DMS153 treated with DMSO at 0.1 percent for 48 hours (cell line): ENCODE results near the gene SPOCK1.

Experiments
- DNase-seq: peaks from one replicate; lab custom pipeline; 2025; ENCODE audit not compliant: unreplicated experiment; lab: John Stamatoyannopoulos, UW

Gene SPOCK1

GRCh38 chr5:137304226-137304874, 194.8 kb downstream of the SPOCK1 start:
- DNase-seq, result peak; percentile 64

- no peak for DNase-seq
Measured at GRCh38 chr5:137303509-137303908, 195.6 kb downstream of the SPOCK1 start.

GRCh38 chr5:137300411-137301240, 198.5 kb downstream of the SPOCK1 start:
- no peak for DNase-seq

- DNase-seq, result no peak
Measured at GRCh38 chr5:137296213-137296781, 202.8 kb downstream of the SPOCK1 start.

- no peak for DNase-seq
Measured at GRCh38 chr5:137294604-137295003, 204.5 kb downstream of the SPOCK1 start.

GRCh38 chr5:137292461-137293027, 206.6 kb downstream of the SPOCK1 start:
- DNase-seq, result no peak

GRCh38 chr5:137291436-137291835, 207.7 kb downstream of the SPOCK1 start:
- no peak for DNase-seq

GRCh38 chr5:137291031-137291430, 208.1 kb downstream of the SPOCK1 start:
- DNase-seq, result no peak

GRCh38 chr5:137290373-137290772, 208.8 kb downstream of the SPOCK1 start:
- DNase-seq, result no peak

- no peak for DNase-seq
Measured at GRCh38 chr5:137289856-137290255, 209.3 kb downstream of the SPOCK1 start.

- no peak for DNase-seq
Measured at GRCh38 chr5:137287569-137287968, 211.6 kb downstream of the SPOCK1 start.

- DNase-seq, result no peak
Measured at GRCh38 chr5:137286025-137286610, 213.0 kb downstream of the SPOCK1 start.

GRCh38 chr5:137283801-137284200, 215.3 kb downstream of the SPOCK1 start:
- no peak for DNase-seq

GRCh38 chr5:137282216-137282615, 216.9 kb downstream of the SPOCK1 start:
- no peak for DNase-seq

GRCh38 chr5:137281201-137281600, 217.9 kb downstream of the SPOCK1 start:
- no peak for DNase-seq

GRCh38 chr5:137280656-137281055, 218.5 kb downstream of the SPOCK1 start:
- DNase-seq, result no peak

GRCh38 chr5:137279521-137280231, 219.4 kb downstream of the SPOCK1 start:
- peak; percentile 33 for DNase-seq

GRCh38 chr5:137278476-137278875, 220.7 kb downstream of the SPOCK1 start:
- no peak for DNase-seq

- no peak for DNase-seq
Measured at GRCh38 chr5:137275083-137275482, 224.0 kb downstream of the SPOCK1 start.

GRCh38 chr5:137273511-137273910, 225.6 kb downstream of the SPOCK1 start:
- DNase-seq, result no peak

- no peak for DNase-seq
Measured at GRCh38 chr5:137272831-137273230, 226.3 kb downstream of the SPOCK1 start.
